Measurements from ENCODE around the gene FMNL1. TPM values are rescaled to one million over a fixed set of nuclear protein-coding genes. Genes with fewer than 3 reads are reported as not detected.

FMNL1 gene
- polyA plus RNA-seq, 4 donors, result 3.1 to 15.4 (median 6.9) TPM

- WGBS, 3 donors, result 71 to 92% (median 82%) methylated on average over 14 of the region's 14 CpGs
- no peak for FAIRE-seq
- Histone ChIP-seq H3K4me3 (ENCODE audit: low read depth in 1 of 3, low read length in 3 of 3) (no peak overlapping the region), H3K9me3 (ENCODE audit: control insufficient read depth in 2 of 2, insufficient read depth in 1 of 2, low read depth in 1 of 2, low read length in 1 of 2) (no peaks in the 10 kb centered on the region), H3K27ac (ENCODE audit: low read depth in 1 of 3, low read length in 2 of 3) (peak overlapping the region; percentile 14 to 83 (median 69)), H3K4me1 (ENCODE audit: control insufficient read depth in 3 of 3, insufficient read depth in 2 of 3, low read depth in 1 of 3, low read length in 2 of 3) (peaks cover 12 to 47% (median 23%) of the 10 kb centered on the region in 3 donors), H3K27me3 (ENCODE audit: control insufficient read depth in 3 of 3, insufficient read depth in 3 of 3, low read length in 3 of 3) (no peaks in the 10 kb centered on the region), H3K36me3 (ENCODE audit: control insufficient read depth in 3 of 3, insufficient read depth in 2 of 3, low read depth in 1 of 3, low read length in 3 of 3) (peaks cover 5 to 62% (median 13%) of the 10 kb centered on the region in 3 donors)
- no peak for DNase-seq
Measured at GRCh38 chr17:45264430-45264829, 42.7 kb downstream of the FMNL1 start.

GRCh38 chr17:45264988-45265387 lies 43.3 kb downstream of the FMNL1 start:
- H3K27me3 ChIP-seq (ENCODE audit: control insufficient read depth in 3 of 3, insufficient read depth in 3 of 3, low read length in 3 of 3), result no peaks in the 10 kb centered on the region
- H3K36me3 ChIP-seq (ENCODE audit: control insufficient read depth in 3 of 3, insufficient read depth in 2 of 3, low read depth in 1 of 3, low read length in 3 of 3), result peaks cover 11 to 67% (median 14%) of the 10 kb centered on the region in 3 donors
- FAIRE-seq, result no peak
- H3K27ac ChIP-seq (ENCODE audit: low read depth in 1 of 3, low read length in 2 of 3), result peak overlapping the region; percentile 36 to 83 (median 69)
- WGBS, 3 donors, result 16 to 68% (median 37%) methylated on average over 8 of the region's 8 CpGs
- no peak overlapping the region for H3K4me3 ChIP-seq (ENCODE audit: low read depth in 1 of 3, low read length in 3 of 3)
- H3K4me1 ChIP-seq (ENCODE audit: control insufficient read depth in 3 of 3, insufficient read depth in 2 of 3, low read depth in 1 of 3, low read length in 2 of 3), result peaks cover 12 to 47% (median 23%) of the 10 kb centered on the region in 3 donors
- no peaks in the 10 kb centered on the region for H3K9me3 ChIP-seq (ENCODE audit: control insufficient read depth in 2 of 2, insufficient read depth in 1 of 2, low read depth in 1 of 2, low read length in 1 of 2)
- DNase-seq, result peak; percentile 61 to 83

GRCh38 chr17:45265821-45266220 lies 44.1 kb downstream of the FMNL1 start:
- Histone ChIP-seq H3K4me1 (ENCODE audit: control insufficient read depth in 3 of 3, insufficient read depth in 2 of 3, low read depth in 1 of 3, low read length in 2 of 3) (peaks cover 12 to 47% (median 23%) of the 10 kb centered on the region in 3 donors), H3K27me3 (ENCODE audit: control insufficient read depth in 3 of 3, insufficient read depth in 3 of 3, low read length in 3 of 3) (no peaks in the 10 kb centered on the region), H3K4me3 (ENCODE audit: low read depth in 1 of 3, low read length in 3 of 3) (no peak overlapping the region), H3K36me3 (ENCODE audit: control insufficient read depth in 3 of 3, insufficient read depth in 2 of 3, low read depth in 1 of 3, low read length in 3 of 3) (peaks cover 15 to 75% (median 18%) of the 10 kb centered on the region in 3 donors), H3K27ac (ENCODE audit: low read depth in 1 of 3, low read length in 2 of 3) (peak overlapping the region; percentile 69 to 83 (median 69)), H3K9me3 (ENCODE audit: control insufficient read depth in 2 of 2, insufficient read depth in 1 of 2, low read depth in 1 of 2, low read length in 1 of 2) (no peaks in the 10 kb centered on the region)
- WGBS, 3 donors, result 9 to 56% (median 33%) methylated on average over 1 of the region's 1 CpG
- peak; percentile 78 to 95 for DNase-seq
- no peak for FAIRE-seq

DNA sequence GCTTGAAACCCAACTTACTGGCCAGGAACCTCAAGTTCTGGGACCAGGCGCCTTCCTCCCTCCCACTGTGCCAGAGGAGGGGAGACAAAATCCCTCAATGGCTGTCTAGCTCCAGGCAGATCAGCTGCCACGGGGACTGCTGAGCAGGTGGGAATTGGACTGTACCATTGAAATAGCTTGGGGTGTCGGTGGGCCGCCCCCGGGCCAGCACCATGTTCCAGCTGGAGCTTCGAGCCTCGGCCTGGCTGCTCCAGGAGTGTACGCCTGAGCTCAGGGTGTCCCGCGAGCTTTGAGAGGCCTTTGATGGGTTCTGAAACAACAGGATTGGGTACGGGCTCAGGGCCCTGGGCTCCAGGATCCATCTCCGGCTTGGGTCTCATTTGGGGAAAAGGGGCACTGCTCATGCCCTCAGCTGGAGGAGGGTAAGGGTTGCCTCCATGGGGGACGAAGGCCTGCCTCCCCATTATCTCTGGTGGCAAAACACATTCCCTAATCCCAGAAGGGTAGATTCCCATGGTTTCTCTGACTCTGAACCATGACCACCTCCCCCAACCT lies 44.8 kb downstream of the FMNL1 start:
- Histone ChIP-seq H3K4me3 (ENCODE audit: low read depth in 1 of 3, low read length in 3 of 3) (no peak overlapping the region), H3K27me3 (ENCODE audit: control insufficient read depth in 3 of 3, insufficient read depth in 3 of 3, low read length in 3 of 3) (no peaks in the 10 kb centered on the region), H3K4me1 (ENCODE audit: control insufficient read depth in 3 of 3, insufficient read depth in 2 of 3, low read depth in 1 of 3, low read length in 2 of 3) (peaks cover 12 to 44% (median 23%) of the 10 kb centered on the region in 3 donors), H3K36me3 (ENCODE audit: control insufficient read depth in 3 of 3, insufficient read depth in 2 of 3, low read depth in 1 of 3, low read length in 3 of 3) (peaks cover 15 to 79% (median 21%) of the 10 kb centered on the region in 3 donors), H3K27ac (ENCODE audit: low read depth in 1 of 3, low read length in 2 of 3) (peak overlapping the region; percentile 38 to 69 (median 69)), H3K9me3 (ENCODE audit: control insufficient read depth in 2 of 2, insufficient read depth in 1 of 2, low read depth in 1 of 2, low read length in 1 of 2) (no peaks in the 10 kb centered on the region)
- no peak for FAIRE-seq
- no peak for DNase-seq
- WGBS, 3 donors, result 92 to 93% (median 92%) methylated on average over 13 of the region's 13 CpGs

GRCh38 chr17:45267436-45268055 lies 45.9 kb downstream of the FMNL1 start:
- no peak overlapping the region for H3K4me3 ChIP-seq (ENCODE audit: low read depth in 1 of 3, low read length in 3 of 3)
- no peaks in the 10 kb centered on the region for H3K9me3 ChIP-seq (ENCODE audit: control insufficient read depth in 2 of 2, insufficient read depth in 1 of 2, low read depth in 1 of 2, low read length in 1 of 2)
- no peak for FAIRE-seq
- peaks cover 15 to 82% (median 24%) of the 10 kb centered on the region in 3 donors for H3K36me3 ChIP-seq (ENCODE audit: control insufficient read depth in 3 of 3, insufficient read depth in 2 of 3, low read depth in 1 of 3, low read length in 3 of 3)
- H3K4me1 ChIP-seq (ENCODE audit: control insufficient read depth in 3 of 3, insufficient read depth in 2 of 3, low read depth in 1 of 3, low read length in 2 of 3), result peaks cover 10 to 36% (median 19%) of the 10 kb centered on the region in 3 donors
- DNase-seq, result no peak
- H3K27me3 ChIP-seq (ENCODE audit: control insufficient read depth in 3 of 3, insufficient read depth in 3 of 3, low read length in 3 of 3), result no peaks in the 10 kb centered on the region
- 93 to 95% (median 94%) methylated on average over 10 of the region's 10 CpGs for WGBS, 3 donors
- no peak overlapping the region for H3K27ac ChIP-seq (ENCODE audit: low read depth in 1 of 3, low read length in 2 of 3)

- H3K27me3 ChIP-seq (ENCODE audit: control insufficient read depth in 3 of 3, insufficient read depth in 3 of 3, low read length in 3 of 3), result no peaks in the 10 kb centered on the region
- no peak overlapping the region for H3K27ac ChIP-seq (ENCODE audit: low read depth in 1 of 3, low read length in 2 of 3)
- H3K9me3 ChIP-seq (ENCODE audit: control insufficient read depth in 2 of 2, insufficient read depth in 1 of 2, low read depth in 1 of 2, low read length in 1 of 2), result no peaks in the 10 kb centered on the region
- peaks cover 2 to 15% (median 7%) of the 10 kb centered on the region in 3 donors for H3K4me1 ChIP-seq (ENCODE audit: control insufficient read depth in 3 of 3, insufficient read depth in 2 of 3, low read depth in 1 of 3, low read length in 2 of 3)
- H3K4me3 ChIP-seq (ENCODE audit: low read depth in 1 of 3, low read length in 3 of 3), result no peak overlapping the region
- DNase-seq (no peak), FAIRE-seq (no peak)
- H3K36me3 ChIP-seq (ENCODE audit: control insufficient read depth in 3 of 3, insufficient read depth in 2 of 3, low read depth in 1 of 3, low read length in 3 of 3), result peaks cover 18 to 77% (median 30%) of the 10 kb centered on the region in 3 donors
- 84 to 89% (median 87%) methylated on average over 7 of the region's 7 CpGs for WGBS, 3 donors
Measured at GRCh38 chr17:45269912-45270311, 48.2 kb downstream of the FMNL1 start.

- H3K27ac ChIP-seq (ENCODE audit: low read depth in 1 of 3, low read length in 2 of 3), result no peak overlapping the region
- WGBS, 3 donors, result 79 to 88% (median 84%) methylated on average over 12 to 13 of the region's 13 CpGs
- no peaks in the 10 kb centered on the region for H3K27me3 ChIP-seq (ENCODE audit: control insufficient read depth in 3 of 3, insufficient read depth in 3 of 3, low read length in 3 of 3)
- no peak overlapping the region for H3K4me3 ChIP-seq (ENCODE audit: low read depth in 1 of 3, low read length in 3 of 3)
- H3K9me3 ChIP-seq (ENCODE audit: control insufficient read depth in 2 of 2, insufficient read depth in 1 of 2, low read depth in 1 of 2, low read length in 1 of 2), result no peaks in the 10 kb centered on the region
- H3K4me1 ChIP-seq (ENCODE audit: control insufficient read depth in 3 of 3, insufficient read depth in 2 of 3, low read depth in 1 of 3, low read length in 2 of 3), result peaks cover 2 to 7% (median 5%) of the 10 kb centered on the region in 3 donors
- FAIRE-seq (no peak), DNase-seq (no peak)
- peaks cover 18 to 74% (median 30%) of the 10 kb centered on the region in 3 donors for H3K36me3 ChIP-seq (ENCODE audit: control insufficient read depth in 3 of 3, insufficient read depth in 2 of 3, low read depth in 1 of 3, low read length in 3 of 3)
Measured at GRCh38 chr17:45270828-45271418, 49.2 kb downstream of the FMNL1 start.

GRCh38 chr17:45271603-45272002 lies 49.9 kb downstream of the FMNL1 start:
- FAIRE-seq, result no peak
- DNase-seq, result peak in 1 of 2 donors; percentile 55
- WGBS, 3 donors, result 56 to 77% (median 67%) methylated on average over 3 of the region's 3 CpGs
- no peaks in the 10 kb centered on the region for H3K9me3 ChIP-seq (ENCODE audit: control insufficient read depth in 2 of 2, insufficient read depth in 1 of 2, low read depth in 1 of 2, low read length in 1 of 2)
- peaks cover 18 to 70% (median 30%) of the 10 kb centered on the region in 3 donors for H3K36me3 ChIP-seq (ENCODE audit: control insufficient read depth in 3 of 3, insufficient read depth in 2 of 3, low read depth in 1 of 3, low read length in 3 of 3)
- H3K4me1 ChIP-seq (ENCODE audit: control insufficient read depth in 3 of 3, insufficient read depth in 2 of 3, low read depth in 1 of 3, low read length in 2 of 3), result peaks cover 0 to 3% (median 0%) of the 10 kb centered on the region in 3 donors
- no peaks in the 10 kb centered on the region for H3K27me3 ChIP-seq (ENCODE audit: control insufficient read depth in 3 of 3, insufficient read depth in 3 of 3, low read length in 3 of 3)
- no peak overlapping the region for H3K27ac ChIP-seq (ENCODE audit: low read depth in 1 of 3, low read length in 2 of 3)
- no peak overlapping the region for H3K4me3 ChIP-seq (ENCODE audit: low read depth in 1 of 3, low read length in 3 of 3)

Data from small intestine (tissue), 7 donors.